Hepatocyte (in vitro differentiated cells): Measurements from ENCODE around the gene XYLT1.

ENCODE experiments used
- CTCF ChIP-seq: fragments of 200-600 bp; sonication (generic); IDR thresholded peaks from 2 replicates; pipeline ENCODE4 v1.5.1; 2016; ENCODE audit warnings: antibody characterized with exemption, mild to moderate bottlenecking; ENCODE audit not compliant: poor library complexity
- EZH2phosphoT487 ChIP-seq: fragments of 200-600 bp; sonication (generic); IDR thresholded peaks from one replicate; pipeline ENCODE4 v1.6.1; 2018; ENCODE audit warnings: antibody characterized with exemption, mild to moderate bottlenecking, low read depth, moderate library complexity; ENCODE audit not compliant: unreplicated experiment, severe bottlenecking

DNA sequence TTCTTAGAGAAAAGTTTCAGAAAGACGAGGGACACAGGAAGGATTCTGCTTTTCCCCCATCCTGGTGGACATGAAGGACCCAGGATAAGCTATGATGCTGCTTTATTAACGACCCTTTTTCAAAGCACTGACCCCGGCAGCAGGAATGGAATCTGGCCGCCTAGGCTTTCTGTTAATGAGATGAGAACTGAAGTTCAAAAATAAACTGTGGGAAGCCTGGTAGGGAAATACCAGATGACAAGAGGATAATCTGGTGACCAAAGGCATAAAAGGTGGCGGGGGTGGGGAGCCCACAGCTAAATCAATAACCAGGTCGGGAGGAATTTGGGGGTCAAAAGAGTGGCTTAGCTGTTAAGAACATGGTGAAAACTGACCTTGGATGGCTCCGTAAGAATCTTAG lies 171.0 kb downstream of the XYLT1 start:
- TF ChIP-seq EZH2phosphoT487, result no peak
- no peak for TF ChIP-seq CTCF
